Endothelial cell of umbilical vein (primary cell): ENCODE results near the gene VPS25. TPM values are rescaled to one million over a fixed set of nuclear protein-coding genes. Genes with fewer than 3 reads are reported as not detected.

Experiments used
- BruUV-seq: library from RNA; stranded (reverse); fragments of 400-500 nt; replicated peaks from 2 replicates; lab custom pipeline; 2021; lab: Mats Ljungman, UMichigan
- CTCF ChIA-PET: fragments of 300-600, 350-600 bp; sonication (Branson Sonifier 250); formaldehyde crosslinking; loops from one replicate; lab custom pipeline; 2021; ENCODE audit warnings: antibody characterized with exemption, inconsistent platforms; lab: Charles Lee
- POLR2A ChIA-PET: fragments of 300-600, 350-600 bp; sonication (Branson Sonifier 250); formaldehyde crosslinking; loops from one replicate; lab custom pipeline; 2021; ENCODE audit warnings: antibody characterized with exemption, inconsistent platforms; lab: Charles Lee
- DNase-seq: peaks from one replicate; pipeline ENCODE4 v3.0.0-alpha.2; 2011; ENCODE audit warnings: low read depth, low spot score
- FAIRE-seq: peaks from 2 replicates; lab custom pipeline; 2011; peaks lifted over from hg19 to GRCh38; lab: Jason Lieb, UNC
- H2AFZ ChIP-seq: 2 replicates; pipeline ENCODE4 v1.6.0; 2012; ENCODE audit warnings: low read depth, low read length, control low read depth, inconsistent platforms
- H3K27ac ChIP-seq: 2 replicates; pipeline ENCODE4 v1.5.1; 2011; ENCODE audit warnings: low read depth, mild to moderate bottlenecking, control low read depth, low read length, moderate library complexity; ENCODE audit not compliant: insufficient read depth
- H3K27me3 ChIP-seq, 2 experiments: 2 replicates each; pipeline versions ENCODE4 v1.6.0 to v1.6.1; 2011; ENCODE audit warnings: low read length in 2 of 2, mixed read lengths in 1 of 2; ENCODE audit not compliant: control insufficient read depth in 2 of 2, insufficient read depth in 2 of 2
- H3K36me3 ChIP-seq, 2 experiments: 2 replicates in 1 of 2; 3 replicates in 1 of 2; pipeline ENCODE4 v1.5.1; 2011; ENCODE audit warnings: low read length in 2 of 2, mild to moderate bottlenecking in 1 of 2, moderate library complexity in 1 of 2; ENCODE audit not compliant: control insufficient read depth in 2 of 2, insufficient read depth in 2 of 2; ENCODE audit errors: extremely low read depth in 1 of 2
- H3K4me1 ChIP-seq: 3 replicates; pipeline ENCODE4 v1.5.1; 2011; ENCODE audit warnings: mild to moderate bottlenecking, low read length; ENCODE audit not compliant: control insufficient read depth, insufficient read depth; ENCODE audit errors: extremely low read depth
- H3K4me2 ChIP-seq: 2 replicates; pipeline ENCODE4 v1.6.1; 2011; ENCODE audit warnings: low read length, control low read depth, mixed read lengths; ENCODE audit not compliant: insufficient read depth
- H3K4me3 ChIP-seq, 3 experiments: fragments of 200-600 bp in 1 of 3; sonication (generic), shearing (Covaris generic) in 1 of 3; replicated peaks in 1 of 3; 2 replicates each; pipeline ENCODE4 v1.5.1; 2011 to 2016; ENCODE audit warnings: control low read depth in 3 of 3, low read length in 3 of 3, mild to moderate bottlenecking in 2 of 3, inconsistent platforms in 1 of 3, low read depth in 1 of 3, moderate library complexity in 1 of 3; ENCODE audit not compliant: insufficient read depth in 1 of 3
- H3K79me2 ChIP-seq: 2 replicates; pipeline ENCODE4 v1.6.0; 2012; ENCODE audit warnings: low read length, inconsistent platforms; ENCODE audit not compliant: control insufficient read depth, insufficient read depth
- H3K9ac ChIP-seq: replicated peaks from 2 replicates; pipeline ENCODE3; 2011; ENCODE audit warnings: low read length, control low read depth; ENCODE audit not compliant: insufficient read depth; ENCODE audit errors: extremely low read depth
- H3K9me1 ChIP-seq: replicated peaks from 3 replicates; pipeline ENCODE4 v1.6.0; 2011; ENCODE audit warnings: mild to moderate bottlenecking, low read length; ENCODE audit not compliant: control insufficient read depth, insufficient read depth; ENCODE audit errors: extremely low read depth
- H3K9me3 ChIP-seq: replicated peaks from 2 replicates; pipeline ENCODE4 v1.5.1; 2012; ENCODE audit warnings: low read length, inconsistent platforms; ENCODE audit not compliant: control insufficient read depth, insufficient read depth
- H4K20me1 ChIP-seq: replicated peaks from 2 replicates; pipeline ENCODE3; 2011; ENCODE audit warnings: mild to moderate bottlenecking, low read length; ENCODE audit not compliant: control insufficient read depth, insufficient read depth; ENCODE audit errors: extremely low read depth
- GATA2 ChIP-seq: IDR thresholded peaks from 2 replicates; pipeline ENCODE4 v1.7.0; 2011; ENCODE audit warnings: low read depth, mild to moderate bottlenecking, moderate library complexity, mixed read lengths, low read length; ENCODE audit not compliant: insufficient read length, insufficient read depth
- JUN ChIP-seq: IDR thresholded peaks from 2 replicates; pipeline ENCODE4 v1.6.1; 2011; ENCODE audit warnings: borderline replicate concordance, low read depth; ENCODE audit not compliant: insufficient read length, insufficient read depth
- MYC ChIP-seq: IDR thresholded peaks from one replicate; pipeline ENCODE4 v1.6.1; 2011; ENCODE audit warnings: mild to moderate bottlenecking, low read depth, low read length
- POLR2A ChIP-seq: IDR thresholded peaks from 2 replicates; pipeline ENCODE4 v1.6.1; 2012; ENCODE audit warnings: low read depth, mild to moderate bottlenecking, control low read depth, low read length
- POLR2AphosphoS5 ChIP-seq: IDR thresholded peaks from 2 replicates; pipeline ENCODE4 v1.6.1; 2012; ENCODE audit warnings: low read depth, mild to moderate bottlenecking, control low read depth, low read length, moderate library complexity; ENCODE audit not compliant: insufficient read depth
- dilution Hi-C: fragments of 300-500 bp; cut with MboI; formaldehyde crosslinking; loops from one replicate; pipeline ENCODE4 v1.15.0; 2019; ENCODE audit warnings: low sequenced_read_pairs; ENCODE audit not compliant: extremely low pct_ligation_motif_present
- intact Hi-C: fragments of 100-400 bp; cut with micrococcal nuclease; formaldehyde crosslinking; loops from one replicate; pipeline ENCODE4 v1.10.0; 2022
- polyA plus RNA-seq, 4 experiments: library from polyadenylated mRNA; depleted of rRNA in 3 of 4; stranded (reverse) in 3 of 4; unstranded in 1 of 4; fragments of >200 nt; gene quantifications; 2 replicates each; pipeline versions ENCODE4 v1.2.1 to v1.2.3, GENCODE V29; 2011 to 2012; ENCODE audit warnings: missing spikeins in 1 of 4
- total RNA-seq: library from RNA; stranded (reverse); gene quantifications from 2 replicates; pipeline ENCODE4 v1.2.3, GENCODE V29; 2021
- TF ChIP-seq, protein P1 (sequence below), 2 donors: IDR thresholded peaks; 1 replicate in 1 of 2; 2 replicates in 1 of 2; pipeline ENCODE4 v1.5.1; 2011; ENCODE audit warnings: low read length in 2 of 2, mild to moderate bottlenecking in 2 of 2, moderate library complexity in 2 of 2, control low read depth in 1 of 2, inconsistent platforms in 1 of 2, low read depth in 1 of 2; ENCODE audit not compliant: insufficient read depth in 1 of 2; ENCODE audit errors: extremely low read depth in 1 of 2

The VPS25 gene
- total and polyA plus RNA-seq, 2 donors (not counting 3 experiments of a cell fraction or from before 2014, with no cell fraction given): 45.0 to 86.8 TPM

DNA sequence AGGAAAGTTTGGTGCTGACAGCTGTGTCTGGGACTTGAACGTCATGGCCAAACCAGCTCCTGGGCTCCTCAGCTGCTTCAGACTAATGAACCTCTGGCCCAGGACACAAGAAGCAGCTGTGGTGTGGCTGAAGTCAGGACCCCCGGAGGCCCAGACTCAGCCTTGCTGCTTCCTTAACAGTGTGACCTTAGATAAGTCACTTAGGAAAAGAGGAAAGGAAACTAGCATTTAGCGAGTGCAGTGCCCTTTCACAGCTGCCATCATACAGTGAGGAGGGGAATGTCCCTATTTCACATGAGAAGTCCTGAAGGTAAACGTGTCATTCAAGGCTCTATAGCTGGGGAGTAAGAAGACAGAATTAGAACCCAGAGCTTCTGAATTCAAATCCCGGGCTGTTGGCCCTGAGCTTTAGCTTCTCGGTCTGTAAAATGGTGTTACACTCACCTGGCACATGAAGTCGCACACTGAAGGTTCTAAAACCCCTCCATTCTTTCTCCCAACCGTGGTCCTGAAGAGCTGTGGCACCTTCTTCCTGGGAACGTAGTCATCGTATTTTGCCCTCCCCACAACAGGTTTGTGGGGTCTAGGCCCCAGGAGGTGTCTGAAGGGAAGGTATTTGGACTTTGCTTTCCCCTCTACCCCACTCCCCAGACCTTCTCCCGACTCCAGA, 13.1 kb upstream of the VPS25 start:
- no peaks in the 10 kb centered on the region for H3K36me3 ChIP-seq
- peaks cover 0 to 3% of the 10 kb centered on the region in 2 experiments for H3K27me3 ChIP-seq
- H3K9me1 ChIP-seq: no peaks in the 10 kb centered on the region
- no TSS peak for BruUV-seq
- no peaks in the 10 kb centered on the region for H3K79me2 ChIP-seq
- H3K9me3 ChIP-seq: no peaks in the 10 kb centered on the region
- dilution Hi-C loops: no loop called here
- peak overlapping the region in 1 of 3 experiments; percentile 67 for H3K4me3 ChIP-seq
- intact Hi-C loops: no loop called here
- no peak overlapping the region for H3K27ac ChIP-seq
- peak; percentile 40 for DNase-seq
- no peaks in the 10 kb centered on the region for H4K20me1 ChIP-seq
- H2AFZ ChIP-seq: no peak overlapping the region
- no peak overlapping the region for H3K9ac ChIP-seq
- peak; percentile 28 for FAIRE-seq
- ChIA-PET CTCF (interaction anchor here (0.9 to 3.8 kb wide), 8 partner anchors 11 to 182 kb away, joined by 3 to 12 read pairs (median 4); partner anchors contain the start of genes BECN1, COA3 and VPS25), POLR2A (interaction anchor here (1.2 kb wide), 1 partner anchor 13 kb away, joined by 3 read pairs; the partner anchor contains the start of gene VPS25)
- TF ChIP-seq MYC (no peak), GATA2 (no peak), JUN (no peak), POLR2A (no peak), POLR2AphosphoS5 (no peak)
- TF ChIP-seq, protein P1, sequence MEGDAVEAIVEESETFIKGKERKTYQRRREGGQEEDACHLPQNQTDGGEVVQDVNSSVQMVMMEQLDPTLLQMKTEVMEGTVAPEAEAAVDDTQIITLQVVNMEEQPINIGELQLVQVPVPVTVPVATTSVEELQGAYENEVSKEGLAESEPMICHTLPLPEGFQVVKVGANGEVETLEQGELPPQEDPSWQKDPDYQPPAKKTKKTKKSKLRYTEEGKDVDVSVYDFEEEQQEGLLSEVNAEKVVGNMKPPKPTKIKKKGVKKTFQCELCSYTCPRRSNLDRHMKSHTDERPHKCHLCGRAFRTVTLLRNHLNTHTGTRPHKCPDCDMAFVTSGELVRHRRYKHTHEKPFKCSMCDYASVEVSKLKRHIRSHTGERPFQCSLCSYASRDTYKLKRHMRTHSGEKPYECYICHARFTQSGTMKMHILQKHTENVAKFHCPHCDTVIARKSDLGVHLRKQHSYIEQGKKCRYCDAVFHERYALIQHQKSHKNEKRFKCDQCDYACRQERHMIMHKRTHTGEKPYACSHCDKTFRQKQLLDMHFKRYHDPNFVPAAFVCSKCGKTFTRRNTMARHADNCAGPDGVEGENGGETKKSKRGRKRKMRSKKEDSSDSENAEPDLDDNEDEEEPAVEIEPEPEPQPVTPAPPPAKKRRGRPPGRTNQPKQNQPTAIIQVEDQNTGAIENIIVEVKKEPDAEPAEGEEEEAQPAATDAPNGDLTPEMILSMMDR (IDR thresholded peaks at IDR 0.05; ENCODE audit: extremely low read depth in 1 of 2, insufficient read depth in 1 of 2, low read depth in 1 of 2, low read length in 2 of 2): no peak
- H3K4me1 ChIP-seq: peaks cover 39% of the 10 kb centered on the region
- peak overlapping the region; percentile 5 for H3K4me2 ChIP-seq
